ENCODE results near the gene LYRM9.
A peak's percentile ranks its signal among the peaks of the same experiment; 100 is the strongest.
"Not testable (repeated sequence)": the region's sequence is repeated elsewhere in the genome, so short reads cannot be mapped to it uniquely, and the experiment has no call there.

The LYRM9 gene

DNA sequence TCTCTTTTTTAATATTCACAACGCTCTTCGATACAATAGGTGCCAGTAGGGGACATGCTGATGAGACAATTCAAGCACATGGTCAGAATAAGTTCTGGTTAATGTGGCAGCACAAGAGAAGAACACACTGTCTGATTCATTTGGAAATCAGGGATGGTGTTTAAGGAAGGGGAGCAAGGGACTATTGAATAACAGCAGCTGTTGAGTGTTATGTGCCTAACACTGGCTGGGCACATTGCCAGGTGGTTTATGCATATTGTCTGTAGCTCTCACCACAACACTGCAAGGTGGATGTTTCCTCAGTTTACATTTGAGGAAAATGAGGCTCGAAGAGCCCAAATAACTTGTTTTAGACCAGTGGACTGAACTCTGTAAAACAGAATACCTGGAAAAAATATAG lies 44.2 kb downstream of the LYRM9 start:
- Histone ChIP-seq H3K27ac (no peak overlapping the region), H4K20me1 (no peaks in the 10 kb centered on the region), H3K9ac (no peak overlapping the region), H3K9me3 (peaks cover 10% of the 10 kb centered on the region), H3K36me3 (no peaks in the 10 kb centered on the region), H3K4me1 (peaks cover 35% of the 10 kb centered on the region), H3K4me3 (no peak overlapping the region), H3K4me2 (no peak overlapping the region), H3K27me3 (no peaks in the 10 kb centered on the region)
- TF ChIP-seq Cebpa-rat (IDR thresholded peaks at IDR 0.05): no peak

DNA sequence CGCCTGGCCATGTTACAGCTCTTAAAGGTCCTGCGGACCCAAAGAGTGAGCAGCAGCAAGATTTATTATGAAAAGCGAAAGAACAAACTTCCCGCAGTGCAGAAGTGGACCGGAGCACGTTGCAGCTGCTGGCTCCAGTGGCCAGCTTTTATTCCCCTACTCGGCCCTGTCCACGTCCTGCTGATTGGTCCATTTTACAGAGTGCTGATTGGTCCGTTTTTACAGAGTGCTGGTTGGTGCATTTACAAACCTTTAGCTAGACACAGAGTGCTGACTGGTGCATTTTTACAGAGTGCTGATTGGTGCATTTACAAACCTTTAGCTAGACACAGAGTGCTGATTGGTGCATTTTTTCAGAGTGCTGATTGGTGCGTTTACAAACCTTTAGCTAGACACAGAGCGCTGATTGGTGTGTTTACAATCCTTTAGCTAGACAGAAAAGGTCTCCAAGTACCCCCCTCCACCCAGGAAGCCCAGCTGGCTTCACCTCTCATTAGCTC lies 46.3 kb downstream of the LYRM9 start:
- H3K9me3 ChIP-seq: peaks cover 10% of the 10 kb centered on the region
- peak overlapping the region; percentile 59 for H3K4me3 ChIP-seq
- H3K4me2 ChIP-seq: peak overlapping the region; percentile 77
- H3K27ac ChIP-seq: peak overlapping the region; percentile 83
- peaks cover 35% of the 10 kb centered on the region for H3K4me1 ChIP-seq
- not testable (repeated sequence) for H4K20me1 ChIP-seq, H3K27me3 ChIP-seq, H3K36me3 ChIP-seq
- peak overlapping the region; percentile 61; the same call in 1 of the 2 replicates for H3K9ac ChIP-seq

DNA sequence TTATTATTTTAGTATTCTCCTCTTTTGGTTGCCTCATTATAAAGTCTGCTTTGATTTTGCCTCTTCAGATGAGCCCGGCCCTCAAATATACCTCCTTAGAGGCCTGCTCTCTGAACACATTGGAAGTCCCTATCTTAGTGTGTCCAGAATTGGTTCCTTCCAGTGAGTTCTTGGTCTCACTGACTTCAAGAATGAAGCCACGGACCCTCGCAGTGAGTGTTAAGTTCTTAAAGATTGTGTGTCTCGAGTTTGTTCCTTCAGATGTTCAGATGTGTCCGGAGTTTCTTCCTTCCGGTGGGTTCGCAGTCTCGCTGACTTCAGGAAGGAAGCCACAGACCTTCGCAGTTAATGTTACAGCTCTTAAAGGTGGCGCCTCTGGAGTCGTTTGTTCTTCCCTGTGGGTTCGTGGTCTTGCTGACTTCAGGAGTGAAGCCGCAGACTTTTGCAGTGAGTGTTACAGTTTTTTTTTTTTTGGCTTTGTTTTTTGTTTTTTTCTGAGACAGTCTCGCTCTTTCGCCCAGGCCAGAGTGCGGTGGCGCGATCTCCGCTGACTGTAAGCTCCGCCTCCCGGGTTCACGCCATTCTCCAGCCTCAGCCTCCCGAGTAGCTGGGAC lies 47.0 kb downstream of the LYRM9 start:
- Histone ChIP-seq H3K4me1 (peaks cover 35% of the 10 kb centered on the region), H3K4me3 (peak overlapping the region; percentile 59), H3K36me3 (no peaks in the 10 kb centered on the region), H3K4me2 (peak overlapping the region; percentile 77), H3K27me3 (no peaks in the 10 kb centered on the region), H4K20me1 (no peaks in the 10 kb centered on the region), H3K9me3 (peaks cover 10% of the 10 kb centered on the region), H3K9ac (peak overlapping the region; percentile 61), H3K27ac (peak overlapping the region; percentile 83)
- TF ChIP-seq Cebpa-rat (IDR thresholded peaks at IDR 0.05): no peak

DNA sequence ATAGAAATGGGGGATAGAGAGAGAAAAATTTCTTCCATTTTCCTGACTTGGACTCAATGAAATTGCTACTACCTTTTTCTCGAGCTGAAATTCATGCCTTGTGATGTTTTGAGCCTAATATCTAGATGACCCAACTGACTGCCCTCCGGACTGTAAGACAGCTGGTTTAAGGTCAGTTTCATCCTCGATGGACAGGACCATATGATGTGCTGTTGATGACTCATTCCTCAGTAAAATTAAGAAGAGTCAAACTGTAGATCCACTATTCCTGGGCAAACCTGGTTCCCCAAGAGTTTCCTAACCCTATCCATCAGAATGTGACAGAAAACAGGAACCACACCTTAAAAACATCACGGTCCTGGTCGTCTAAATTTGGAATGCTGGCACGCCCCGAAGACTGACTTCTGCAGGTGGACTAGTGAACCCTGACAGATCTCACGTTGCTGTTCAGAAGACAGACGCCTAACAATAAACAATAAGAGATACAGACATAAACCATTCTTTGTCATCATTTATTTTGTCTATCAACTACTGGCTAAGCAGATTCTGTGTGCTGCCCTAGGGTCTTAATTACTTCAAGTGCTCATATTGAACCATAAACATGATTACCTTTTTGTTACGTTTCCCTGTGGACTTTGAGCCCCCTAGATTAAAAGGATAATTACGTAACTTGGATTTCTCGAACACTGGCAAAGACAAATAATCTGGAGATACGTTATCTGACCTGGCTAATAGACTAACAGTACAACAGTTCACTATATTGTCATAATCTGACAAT lies 47.7 kb downstream of the LYRM9 start:
- Histone ChIP-seq H3K9me3 (peaks cover 10% of the 10 kb centered on the region), H3K4me2 (peak overlapping the region; percentile 77), H4K20me1 (no peaks in the 10 kb centered on the region), H3K4me1 (peaks cover 35% of the 10 kb centered on the region), H3K36me3 (no peaks in the 10 kb centered on the region), H3K9ac (peak overlapping the region; percentile 61), H3K4me3 (peak overlapping the region; percentile 59; the same call in 1 of the 2 replicates), H3K27me3 (no peaks in the 10 kb centered on the region), H3K27ac (peak overlapping the region; percentile 83)
- TF ChIP-seq Cebpa-rat (IDR thresholded peaks at IDR 0.05): no peak

DNA sequence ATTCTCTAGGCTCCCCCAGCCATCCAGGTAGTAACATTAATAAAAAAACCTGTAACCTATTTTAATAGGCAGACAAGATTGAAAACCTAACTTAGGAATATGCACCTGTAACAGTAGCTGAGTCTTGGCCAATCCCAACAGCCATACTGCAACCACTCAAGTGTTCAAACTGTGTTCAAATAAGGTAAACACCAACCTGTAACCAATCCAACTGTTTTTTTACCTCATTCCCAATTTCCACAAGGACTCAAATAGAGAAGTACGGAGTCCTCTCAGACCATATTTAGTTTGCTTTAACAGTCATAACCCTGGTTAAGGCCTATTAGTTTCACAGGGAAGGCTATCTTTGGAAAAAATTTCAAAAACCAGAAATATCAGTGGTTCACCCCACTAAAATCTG lies 52.5 kb downstream of the LYRM9 start:
- Histone ChIP-seq H3K4me1 (peaks cover 13% of the 10 kb centered on the region), H3K36me3 (no peaks in the 10 kb centered on the region), H3K4me2 (no peak overlapping the region), H3K27me3 (no peaks in the 10 kb centered on the region), H3K27ac (no peak overlapping the region), H3K9me3 (no peaks in the 10 kb centered on the region), H3K9ac (no peak overlapping the region), H4K20me1 (no peaks in the 10 kb centered on the region), H3K4me3 (no peak overlapping the region)
- TF ChIP-seq Cebpa-rat (IDR thresholded peaks at IDR 0.05): no peak

DNA sequence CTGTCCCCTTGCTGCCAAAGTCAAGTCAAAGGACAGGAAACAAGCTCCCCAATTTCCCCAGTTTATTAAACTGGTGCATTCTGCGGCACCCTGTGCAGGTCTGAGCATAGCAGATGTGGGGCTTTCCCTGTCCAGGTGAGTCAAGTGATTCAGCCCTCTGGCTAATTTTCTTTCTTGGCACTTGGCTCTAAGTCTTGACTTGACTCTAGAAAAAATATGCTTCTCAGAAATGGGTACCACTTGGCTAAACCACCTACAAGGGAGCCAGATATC lies 52.8 kb downstream of the LYRM9 start:
- not testable (repeated sequence) for H4K20me1 ChIP-seq, H3K9me3 ChIP-seq, H3K36me3 ChIP-seq, H3K4me3 ChIP-seq, H3K9ac ChIP-seq, H3K27ac ChIP-seq, H3K4me1 ChIP-seq, H3K4me2 ChIP-seq, H3K27me3 ChIP-seq

DNA sequence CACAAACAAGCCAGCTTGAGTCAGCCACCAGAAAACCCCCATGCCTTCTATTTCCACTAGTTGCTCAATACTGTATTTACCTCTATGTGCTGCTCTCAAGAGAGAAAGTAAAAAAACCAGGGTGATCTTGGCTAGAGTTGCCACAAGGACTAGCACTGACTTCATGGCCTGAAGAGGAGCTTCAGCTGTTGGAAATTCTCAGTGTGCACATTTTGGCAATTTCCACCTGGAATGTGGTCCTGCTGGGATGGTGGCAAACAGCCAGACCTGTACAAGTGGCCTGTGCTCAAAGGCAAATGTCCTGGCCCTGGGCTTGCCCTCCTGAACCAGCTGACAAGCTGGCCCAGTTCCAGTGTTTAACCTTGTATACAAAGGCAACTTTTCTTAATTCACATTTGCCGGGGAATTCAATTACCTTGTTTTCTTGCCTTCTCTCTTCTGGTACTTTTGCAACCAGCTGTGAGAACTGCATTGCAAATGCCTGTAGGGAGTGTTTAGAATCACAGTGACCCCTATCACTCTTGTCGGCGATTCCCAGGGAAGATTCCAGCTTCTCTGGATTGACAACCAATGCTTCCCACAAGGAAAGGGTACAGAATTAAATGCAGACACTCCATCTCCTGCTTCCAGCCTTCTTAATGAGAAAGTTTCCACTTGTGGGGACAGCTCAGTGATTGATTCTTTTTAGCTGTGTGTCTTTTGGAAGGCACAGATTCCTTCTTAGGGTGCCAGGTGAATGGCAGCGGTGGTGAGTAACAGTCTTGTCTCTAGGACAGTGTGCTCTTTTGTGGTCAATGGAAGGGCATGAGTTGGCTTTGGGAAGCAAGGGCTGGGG lies 53.4 kb downstream of the LYRM9 start:
- not testable (repeated sequence) for H3K27ac ChIP-seq, H3K4me2 ChIP-seq, H3K4me1 ChIP-seq, H3K9me3 ChIP-seq, H4K20me1 ChIP-seq, H3K36me3 ChIP-seq, H3K4me3 ChIP-seq, H3K27me3 ChIP-seq, H3K9ac ChIP-seq

DNA sequence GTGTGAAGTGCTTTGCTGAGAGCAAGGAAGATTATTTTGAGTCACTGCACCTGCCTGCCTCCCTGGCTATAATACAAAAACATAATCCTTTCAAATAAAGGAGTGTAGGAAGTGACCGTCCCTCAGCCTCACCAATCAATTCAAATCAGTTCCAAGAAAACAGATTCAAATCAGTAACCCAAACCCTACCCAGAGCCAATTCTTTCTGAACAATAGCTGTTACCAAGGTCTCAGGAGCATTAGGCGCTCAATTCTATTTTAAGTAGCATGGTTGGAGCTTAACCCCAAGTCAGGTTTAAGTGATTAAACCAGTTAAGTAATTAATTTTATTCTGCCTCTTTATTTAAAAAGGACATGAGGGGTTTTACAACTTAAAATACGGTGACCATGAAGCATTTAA lies 54.6 kb downstream of the LYRM9 start:
- not testable (repeated sequence) for H3K4me1 ChIP-seq, H3K9me3 ChIP-seq, H3K4me2 ChIP-seq, H3K4me3 ChIP-seq, H3K27me3 ChIP-seq, H4K20me1 ChIP-seq, H3K9ac ChIP-seq, H3K36me3 ChIP-seq, H3K27ac ChIP-seq

DNA sequence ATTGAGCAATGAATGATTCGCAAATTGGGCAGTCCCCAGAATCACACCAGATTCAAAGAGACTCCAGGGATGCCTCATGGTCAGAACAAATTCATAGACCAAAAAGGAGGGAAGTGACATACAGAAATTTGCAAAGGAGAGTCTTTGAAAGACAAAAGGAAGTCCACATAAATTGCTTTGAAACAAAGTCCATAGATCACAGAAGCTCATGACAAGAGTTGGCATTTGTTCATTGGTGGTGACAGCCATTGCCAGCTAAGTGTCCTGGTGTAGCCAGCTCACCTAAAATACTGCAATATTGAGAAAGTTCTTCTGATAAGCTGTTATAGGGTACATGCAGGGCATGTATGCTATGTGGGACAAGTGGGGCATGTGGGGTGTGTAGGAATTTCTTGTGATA lies 55.4 kb downstream of the LYRM9 start:
- not testable (repeated sequence) for H3K27me3 ChIP-seq, H3K9ac ChIP-seq, H3K4me2 ChIP-seq, H3K9me3 ChIP-seq, H3K36me3 ChIP-seq, H3K4me3 ChIP-seq, H4K20me1 ChIP-seq, H3K4me1 ChIP-seq, H3K27ac ChIP-seq

DNA sequence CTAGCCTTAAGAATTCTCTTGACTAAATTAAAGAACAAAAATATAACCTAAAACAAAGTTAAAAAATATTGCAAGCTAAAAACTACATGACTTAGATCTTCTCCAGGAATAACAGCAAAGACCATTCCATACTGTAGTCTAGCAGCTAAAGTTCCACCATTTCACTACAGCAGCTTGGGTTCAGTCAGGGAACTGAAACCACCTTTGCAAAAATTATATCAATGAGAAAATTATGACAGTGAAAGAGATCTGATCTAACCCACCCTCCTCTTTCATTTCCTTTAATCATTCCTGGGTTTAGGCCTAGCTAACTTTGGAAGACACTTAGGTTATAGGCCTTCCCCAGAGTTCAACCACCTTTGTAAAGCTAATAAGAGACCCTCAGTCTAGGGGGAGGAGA lies 56.5 kb downstream of the LYRM9 start:
- Histone ChIP-seq H3K27me3 (no peaks in the 10 kb centered on the region), H3K27ac (no peak overlapping the region), H3K36me3 (no peaks in the 10 kb centered on the region), H3K9me3 (peaks cover 9% of the 10 kb centered on the region), H3K4me3 (no peak overlapping the region), H3K4me2 (no peak overlapping the region), H3K9ac (no peak overlapping the region), H4K20me1 (no peaks in the 10 kb centered on the region), H3K4me1 (no peaks in the 10 kb centered on the region)
- no peak for TF ChIP-seq Cebpa-rat (IDR thresholded peaks at IDR 0.05)

All from BLaER1 (cell line).